Fibroblast of skin of left biceps (primary cell): Measurements from ENCODE around the gene GGA2.
A peak's percentile ranks its signal among the peaks of the same experiment; 100 is the strongest.
"Not testable (repeated sequence)": the region's sequence is repeated elsewhere in the genome, so short reads cannot be mapped to it uniquely, and the experiment has no call there.

Source experiments
- DNase-seq, 2 experiments: peaks; one replicate each; pipeline ENCODE4 v3.0.0-alpha.2; 2013; ENCODE audit warnings: low read depth in 2 of 2

The GGA2 gene, protein sequence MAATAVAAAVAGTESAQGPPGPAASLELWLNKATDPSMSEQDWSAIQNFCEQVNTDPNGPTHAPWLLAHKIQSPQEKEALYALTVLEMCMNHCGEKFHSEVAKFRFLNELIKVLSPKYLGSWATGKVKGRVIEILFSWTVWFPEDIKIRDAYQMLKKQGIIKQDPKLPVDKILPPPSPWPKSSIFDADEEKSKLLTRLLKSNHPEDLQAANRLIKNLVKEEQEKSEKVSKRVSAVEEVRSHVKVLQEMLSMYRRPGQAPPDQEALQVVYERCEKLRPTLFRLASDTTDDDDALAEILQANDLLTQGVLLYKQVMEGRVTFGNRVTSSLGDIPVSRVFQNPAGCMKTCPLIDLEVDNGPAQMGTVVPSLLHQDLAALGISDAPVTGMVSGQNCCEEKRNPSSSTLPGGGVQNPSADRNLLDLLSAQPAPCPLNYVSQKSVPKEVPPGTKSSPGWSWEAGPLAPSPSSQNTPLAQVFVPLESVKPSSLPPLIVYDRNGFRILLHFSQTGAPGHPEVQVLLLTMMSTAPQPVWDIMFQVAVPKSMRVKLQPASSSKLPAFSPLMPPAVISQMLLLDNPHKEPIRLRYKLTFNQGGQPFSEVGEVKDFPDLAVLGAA

DNA sequence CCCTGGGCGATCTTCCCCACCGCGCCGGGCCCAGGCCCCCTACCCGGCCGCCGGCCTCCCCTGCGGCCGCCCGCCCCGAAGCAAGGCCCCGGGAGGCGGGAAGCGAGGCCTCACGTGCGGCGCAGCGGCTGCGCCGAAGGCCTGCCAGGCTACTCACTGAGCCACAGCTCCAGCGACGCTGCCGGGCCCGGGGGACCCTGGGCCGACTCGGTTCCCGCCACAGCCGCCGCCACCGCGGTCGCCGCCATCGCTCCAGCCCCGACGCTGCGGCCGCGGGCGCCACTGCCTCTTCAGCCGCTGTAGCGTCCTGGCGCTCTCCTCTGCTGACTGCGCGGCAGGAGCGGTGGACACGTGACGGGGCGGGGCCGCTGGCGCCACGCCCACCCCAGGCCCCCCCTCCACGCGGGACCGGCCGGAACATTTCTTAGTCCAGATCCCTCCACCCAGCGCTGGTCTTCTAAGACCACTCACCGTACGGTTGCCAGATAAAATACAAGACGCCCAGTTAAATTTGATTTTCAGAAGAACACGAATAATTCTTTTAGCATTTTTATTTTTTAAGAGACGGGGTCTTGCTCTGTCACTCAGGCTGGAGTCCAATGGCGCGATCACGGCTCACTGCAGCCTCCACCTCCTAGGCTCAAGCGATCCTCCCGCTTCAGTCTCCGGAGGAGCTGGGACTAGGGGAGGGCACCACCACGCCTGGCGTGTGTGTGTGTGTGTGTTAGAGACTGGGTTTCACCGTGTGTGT is at the start of gene GGA2:
TSS of gene GGA2 (minus strand) at position 331 of the 751 bp plus-strand sequence. CDS start at position 248, 83 bp downstream.
- DNase-seq = peak; percentile 52 to 55

DNA sequence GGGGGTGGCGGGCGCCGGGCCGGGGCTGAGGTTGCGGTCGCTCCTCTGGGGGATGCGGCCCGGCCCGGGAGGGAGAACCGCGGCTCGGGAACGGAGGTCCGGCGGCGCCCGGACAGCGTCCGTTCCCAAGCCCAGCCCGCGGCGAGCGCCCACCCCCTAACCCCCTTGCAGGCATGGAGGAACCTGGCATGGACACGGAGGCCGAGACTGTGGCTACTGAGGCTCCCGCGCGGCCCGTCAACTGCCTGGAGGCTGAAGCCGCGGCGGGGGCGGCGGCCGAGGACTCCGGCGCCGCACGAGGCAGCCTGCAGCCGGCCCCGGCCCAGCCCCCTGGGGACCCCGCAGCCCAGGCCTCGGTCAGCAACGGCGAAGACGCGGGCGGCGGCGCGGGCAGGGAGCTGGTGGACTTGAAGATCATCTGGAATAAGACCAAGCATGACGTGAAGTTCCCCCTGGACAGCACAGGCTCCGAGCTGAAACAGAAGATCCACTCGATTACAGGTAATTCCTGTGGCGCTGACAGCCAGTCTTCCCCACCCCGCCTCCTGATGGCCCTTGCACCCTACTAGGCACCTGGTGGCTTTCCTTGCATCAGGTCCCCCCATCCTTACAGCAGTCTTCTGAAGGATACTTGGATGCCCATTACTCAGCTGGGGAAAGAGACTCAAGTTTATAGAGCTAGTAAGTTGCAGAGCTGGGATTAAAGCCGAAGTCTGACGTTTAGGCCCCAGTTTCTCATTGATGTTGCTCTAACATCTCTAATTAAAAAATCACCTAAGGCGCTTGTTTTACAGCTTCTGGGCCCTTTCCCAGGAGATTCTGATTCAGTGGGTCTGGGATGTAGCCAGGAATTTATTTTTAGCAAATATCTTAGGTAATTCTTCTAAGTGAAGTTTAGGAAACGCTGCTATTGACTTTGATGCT is 47.7 kb upstream of the GGA2 start:
- DNase-seq = no peak

DNA sequence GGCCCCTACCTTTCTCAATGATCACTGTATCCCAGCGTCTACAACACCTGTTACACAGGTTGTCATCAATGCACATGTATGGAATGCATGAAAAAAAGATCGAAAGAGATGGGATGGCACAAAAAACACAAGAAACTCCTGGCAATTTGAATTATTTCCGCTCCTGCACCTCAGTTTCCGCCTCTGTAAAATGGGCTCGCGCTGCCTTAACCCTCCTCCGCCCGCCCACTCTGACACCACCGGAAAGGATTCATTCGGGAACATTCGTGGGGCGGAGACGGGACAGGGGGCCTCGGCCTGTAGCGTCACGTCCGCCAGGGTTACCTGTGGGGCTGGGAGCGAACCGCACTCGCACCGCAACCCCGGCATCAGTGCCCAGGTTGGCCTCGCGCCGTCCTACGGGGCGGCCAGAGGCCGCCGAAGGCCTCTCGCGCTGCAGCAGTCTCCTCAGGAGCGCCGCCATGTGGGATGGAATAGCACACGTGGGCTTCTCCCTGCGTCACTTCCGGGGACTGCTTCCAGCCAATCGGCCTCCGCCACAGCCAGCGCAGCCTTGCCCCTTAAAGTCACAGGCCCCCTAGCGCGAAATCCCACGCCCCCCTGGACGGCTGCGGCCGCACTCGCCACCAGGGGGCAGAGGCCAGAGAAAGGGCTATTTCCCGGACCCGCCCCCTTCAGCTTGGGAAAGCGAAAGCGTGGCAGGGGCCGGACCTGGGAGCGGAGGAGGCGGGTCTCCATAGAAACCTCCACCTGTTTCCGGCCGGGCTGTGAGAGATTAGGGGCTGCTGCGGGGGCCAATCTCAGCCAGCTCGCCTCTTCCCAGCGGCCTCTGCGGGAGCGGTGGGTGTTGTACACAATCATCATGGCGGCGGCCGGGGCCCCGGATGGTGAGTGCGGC is 46.8 kb upstream of the GGA2 start, which contains the start of the genes EARS2 and UBFD1:
TSS of gene EARS2 (minus strand) at position 470 of the 898 bp plus-strand sequence. CDS start at position 463, 7 bp downstream.
TSS of gene UBFD1 (plus strand) at position 847 of the 898 bp plus-strand sequence. CDS start at position 863, 16 bp downstream.
- peak; percentile 97 for DNase-seq

DNA sequence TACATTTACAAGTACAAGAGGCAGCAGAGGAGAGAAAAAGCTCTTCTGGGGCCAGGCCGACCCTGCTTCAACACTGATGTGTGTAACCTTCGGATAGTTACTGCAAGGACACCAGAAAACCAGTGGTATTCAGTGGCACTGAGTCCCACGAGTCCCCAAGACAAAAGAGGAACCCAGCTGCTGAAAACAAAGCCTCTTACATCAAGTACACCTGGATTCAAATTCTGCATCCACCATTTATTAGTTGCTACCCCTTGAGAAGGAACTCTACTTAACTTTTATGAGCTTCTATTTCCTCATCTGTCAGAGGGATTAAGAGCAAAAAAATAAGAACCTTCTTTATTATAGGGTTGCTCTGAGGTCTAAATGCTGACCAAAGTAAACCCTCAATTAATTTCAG is 44.2 kb upstream of the GGA2 start:
- no peak for DNase-seq

DNA sequence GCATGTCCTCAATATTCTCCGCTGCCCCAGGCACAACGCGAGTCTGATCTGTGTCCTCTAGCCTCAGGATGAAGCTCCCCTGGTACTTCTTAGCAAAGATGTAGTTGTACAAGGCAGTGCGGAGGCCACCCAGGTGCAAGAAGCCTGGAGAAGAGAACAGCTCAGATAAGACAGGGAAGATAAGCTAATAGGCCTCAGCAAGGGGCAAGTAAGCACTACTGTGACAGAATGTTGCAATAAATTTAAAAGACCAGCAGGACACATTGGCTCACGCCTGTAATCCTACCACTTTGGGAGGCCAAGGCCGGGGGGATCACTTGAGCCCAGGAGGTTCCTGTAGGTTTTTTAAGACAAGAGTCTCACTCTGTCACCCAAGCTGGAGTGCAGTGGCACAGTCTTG is 41.9 kb upstream of the GGA2 start:
- no peak for DNase-seq

DNA sequence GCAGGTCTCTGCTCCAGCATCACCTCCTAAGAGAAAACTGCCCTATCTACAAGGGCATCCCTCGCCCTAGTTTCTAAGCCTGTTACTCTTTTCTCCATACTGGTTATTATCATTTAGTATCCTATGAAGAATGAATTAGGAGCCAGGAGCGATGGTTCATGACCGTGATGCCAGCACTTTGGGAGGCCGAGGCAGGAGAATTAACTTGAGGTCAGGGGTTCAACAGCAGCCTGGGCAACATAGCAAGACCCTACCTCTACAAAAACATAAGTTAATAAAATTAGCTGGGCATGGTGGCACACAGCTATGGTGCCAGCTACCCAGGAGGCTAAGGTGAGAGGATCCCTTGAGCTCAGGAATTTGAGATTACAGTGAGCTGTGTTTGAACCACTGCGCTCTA is 39.6 kb upstream of the GGA2 start:
- DNase-seq = no peak

DNA sequence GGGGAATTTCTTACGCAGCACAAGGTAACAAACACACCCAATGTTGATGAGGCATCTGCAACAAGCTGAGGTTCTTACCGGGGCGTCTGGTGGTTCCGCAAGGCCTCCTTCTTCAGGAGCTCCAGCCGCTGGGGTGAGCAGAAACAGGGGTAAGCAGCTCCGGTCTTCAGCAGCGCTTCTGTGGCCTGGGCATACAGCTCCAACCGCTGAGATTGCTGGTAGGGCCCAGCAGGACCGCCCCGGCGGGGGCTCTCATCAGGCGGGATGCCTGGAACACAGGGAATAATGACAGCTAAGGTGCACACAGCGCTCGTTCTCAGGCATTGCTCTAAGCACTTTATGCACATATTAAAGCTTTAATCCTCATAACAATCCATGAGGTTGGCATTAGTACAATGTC is 34.1 kb upstream of the GGA2 start:
- DNase-seq = no peak

DNA sequence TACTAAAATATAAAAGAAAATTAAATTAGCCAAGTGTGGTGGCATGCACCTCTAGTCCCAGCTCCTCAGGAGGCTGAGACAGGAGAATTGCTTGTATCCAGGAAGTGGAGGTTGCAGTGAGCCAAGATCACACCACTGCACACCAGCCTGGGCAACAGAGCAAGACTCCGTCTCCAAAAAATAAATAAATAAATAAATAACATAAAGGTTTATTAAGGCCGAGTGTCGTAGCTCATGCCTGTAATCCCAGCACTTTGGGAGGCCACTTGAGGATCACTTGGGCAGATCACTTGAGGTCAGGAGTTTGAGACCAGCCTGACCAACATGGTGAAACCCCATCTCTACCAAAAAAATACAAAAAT is 30.5 kb upstream of the GGA2 start:
- DNase-seq = not testable (repeated sequence)

DNA sequence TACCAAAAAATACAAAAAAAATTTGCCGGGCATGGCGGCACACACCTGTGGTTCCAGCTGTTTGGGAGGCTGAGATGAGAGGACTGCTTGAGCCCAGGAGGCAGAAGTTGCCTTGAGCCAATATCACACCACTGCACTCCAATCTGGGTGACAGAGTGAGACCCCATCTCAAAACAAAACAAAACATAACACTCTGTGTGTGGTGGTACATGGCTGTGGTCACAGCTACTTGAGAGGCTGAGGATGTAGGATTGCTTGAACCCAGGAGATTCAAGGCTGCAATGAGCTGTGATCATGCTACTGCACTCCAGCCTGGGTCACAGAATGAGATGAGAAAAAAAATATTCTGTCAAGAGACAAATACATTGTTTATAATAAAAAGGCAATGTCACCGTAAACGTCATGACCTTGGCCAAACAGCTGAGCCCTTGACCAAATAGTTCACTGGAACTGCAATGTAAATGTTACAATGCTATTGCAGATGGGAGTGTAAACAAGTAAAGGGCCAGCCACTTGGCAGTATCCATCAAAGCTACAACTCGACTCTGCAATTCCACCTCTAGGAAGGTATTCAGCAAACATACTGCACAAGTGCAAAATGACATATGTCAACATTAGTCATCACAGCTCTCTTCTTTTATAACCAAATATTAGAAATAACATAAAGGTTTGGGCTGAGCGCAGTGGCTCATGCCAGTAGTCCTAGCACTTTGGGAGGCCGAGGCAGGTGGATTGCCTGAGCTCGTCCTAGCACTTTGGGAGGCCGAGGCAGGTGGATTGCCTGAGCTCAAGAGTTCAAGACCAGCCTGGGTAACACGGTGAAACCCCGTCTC is 29.9 kb upstream of the GGA2 start:
- DNase-seq = no peak

DNA sequence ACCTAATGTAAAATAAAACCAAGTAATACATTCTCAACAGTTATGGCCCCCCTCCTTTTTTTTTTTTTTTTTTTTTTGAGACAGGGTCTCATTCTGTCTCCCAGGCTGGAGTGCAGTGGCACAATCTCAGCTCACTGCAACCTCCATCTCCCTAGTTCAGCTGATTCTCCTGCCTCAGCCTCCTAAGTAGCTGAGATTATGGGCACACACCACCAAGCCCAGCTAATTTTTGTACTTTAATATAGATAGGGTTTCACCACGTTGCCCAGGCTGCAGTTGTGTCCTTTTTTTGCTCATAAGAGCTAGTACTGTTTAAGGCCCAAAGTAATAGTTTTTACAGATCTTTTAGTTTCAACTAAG is 28.6 kb upstream of the GGA2 start:
- no peak for DNase-seq

DNA sequence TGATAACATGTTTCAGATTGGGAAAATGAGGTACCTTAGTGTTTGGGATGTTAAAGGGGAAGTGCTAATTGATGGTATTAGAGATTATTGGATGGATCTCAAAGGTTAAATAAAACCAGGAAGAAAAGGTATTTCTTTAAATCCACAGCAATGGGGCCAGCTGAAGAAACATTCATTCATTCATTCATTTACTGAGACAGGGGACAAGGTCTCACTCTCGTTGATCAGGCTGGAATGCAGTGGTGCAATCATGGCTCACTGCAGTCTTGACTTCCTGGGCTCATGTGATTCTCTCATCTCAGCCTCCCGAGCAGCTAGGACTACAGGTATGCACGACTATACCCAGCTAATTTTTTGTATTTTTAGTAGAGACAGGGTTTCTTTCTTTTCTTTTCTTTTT is 27.1 kb upstream of the GGA2 start:
- DNase-seq = no peak

DNA sequence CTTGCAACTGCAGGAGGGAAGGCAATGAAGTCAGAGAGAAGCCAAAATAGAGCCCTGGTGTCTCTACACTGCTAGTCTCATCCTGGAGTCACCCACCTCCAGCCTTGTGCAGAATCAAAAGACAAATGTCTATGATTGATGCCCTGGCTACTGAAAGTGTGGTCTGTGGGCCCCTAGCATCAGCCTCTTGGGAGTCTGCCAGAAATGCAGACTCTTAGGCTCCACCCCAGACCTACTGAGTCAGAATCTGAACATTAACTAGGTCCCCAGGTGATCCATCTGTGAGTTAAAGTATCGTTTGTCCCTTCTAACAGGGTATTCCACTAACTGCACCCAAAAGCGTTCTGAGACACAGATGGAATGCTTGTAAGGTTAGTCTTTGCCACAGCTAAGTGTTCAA is 25.6 kb upstream of the GGA2 start:
- DNase-seq = no peak

DNA sequence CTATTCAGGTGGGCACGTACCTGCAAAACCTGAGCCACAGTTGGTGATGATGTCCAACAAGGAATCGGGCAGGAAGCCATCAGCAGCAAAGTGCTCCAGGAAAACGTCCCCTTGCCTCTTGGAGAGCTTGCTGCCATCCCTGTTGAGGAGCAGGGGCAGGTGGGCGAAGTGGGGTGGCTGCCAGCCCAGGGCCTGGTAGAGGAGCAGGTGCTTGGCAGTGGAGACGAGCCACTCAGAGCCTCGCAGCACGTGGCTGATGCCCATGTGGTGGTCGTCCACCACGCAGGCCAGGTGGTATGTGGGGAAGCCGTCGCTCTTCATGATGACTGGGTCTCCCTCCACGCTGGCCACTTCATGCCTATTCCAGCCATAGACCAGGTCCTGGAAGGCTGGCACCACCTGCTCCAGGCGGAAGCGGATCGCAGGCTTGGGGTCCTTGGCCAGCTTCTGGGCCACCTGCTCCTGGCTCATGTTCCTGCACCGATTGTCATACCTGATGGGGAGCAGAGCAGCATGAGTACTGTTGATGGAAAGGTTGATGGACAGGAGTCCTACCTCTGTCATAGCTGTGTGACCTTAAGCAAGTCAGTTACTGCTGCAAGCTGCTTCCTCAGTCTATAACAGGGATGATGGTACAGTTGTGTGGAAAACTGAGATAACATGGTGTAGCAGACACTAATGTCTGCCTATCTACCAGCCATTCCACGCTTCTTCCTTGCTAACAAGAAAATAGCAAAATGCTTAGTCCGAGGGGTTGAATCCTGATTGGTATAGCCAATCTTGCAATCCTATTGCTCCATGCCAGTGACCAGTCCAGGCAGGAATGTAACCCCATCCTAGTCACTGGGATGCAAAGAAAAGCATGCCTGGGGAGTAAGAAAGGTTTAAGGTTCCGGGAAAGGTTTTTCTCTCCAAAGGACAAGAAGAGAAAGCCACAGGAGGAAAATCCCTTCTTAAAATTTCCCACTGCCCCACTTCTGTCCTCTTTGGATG is 24.9 kb upstream of the GGA2 start:
- DNase-seq = no peak

DNA sequence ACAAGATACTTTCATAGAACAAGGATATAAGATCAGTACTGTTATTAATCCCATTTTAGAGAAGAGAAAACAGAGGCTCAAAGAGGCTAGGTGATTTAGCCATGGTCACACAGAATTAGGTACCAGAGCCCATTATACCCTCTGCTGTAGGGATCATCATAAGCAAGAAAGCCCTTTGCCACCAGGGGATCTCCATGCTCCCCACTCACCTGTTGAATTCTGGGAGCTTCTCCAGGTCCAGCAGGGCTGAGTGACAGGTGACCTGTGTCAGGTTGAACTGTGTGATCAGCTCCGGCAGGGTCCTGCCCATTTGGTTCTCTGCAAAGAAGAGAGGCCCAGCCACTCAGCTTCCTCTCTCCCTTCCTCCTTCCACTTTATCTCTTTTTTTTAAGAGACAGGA is 22.2 kb upstream of the GGA2 start:
- no peak for DNase-seq

DNA sequence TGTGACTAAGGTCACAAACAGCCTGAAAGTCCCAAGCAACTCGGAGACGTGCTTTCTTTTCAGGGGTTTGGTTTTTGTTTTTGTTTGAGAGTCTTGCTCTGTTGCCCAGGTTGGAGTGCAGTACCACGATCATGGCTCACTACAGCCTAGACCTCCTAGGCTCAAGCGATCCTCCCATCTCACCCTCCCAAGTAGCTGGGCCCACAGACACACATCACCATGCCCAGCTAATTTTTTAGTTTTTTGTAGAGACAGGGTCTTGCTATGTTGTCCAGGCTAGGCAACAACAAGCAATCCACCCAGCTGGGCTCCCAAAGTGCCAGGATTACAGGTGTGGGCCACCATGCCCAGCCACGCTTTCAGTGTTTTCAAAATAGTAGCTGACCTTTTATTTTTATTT is 19.8 kb upstream of the GGA2 start:
- no peak for DNase-seq

DNA sequence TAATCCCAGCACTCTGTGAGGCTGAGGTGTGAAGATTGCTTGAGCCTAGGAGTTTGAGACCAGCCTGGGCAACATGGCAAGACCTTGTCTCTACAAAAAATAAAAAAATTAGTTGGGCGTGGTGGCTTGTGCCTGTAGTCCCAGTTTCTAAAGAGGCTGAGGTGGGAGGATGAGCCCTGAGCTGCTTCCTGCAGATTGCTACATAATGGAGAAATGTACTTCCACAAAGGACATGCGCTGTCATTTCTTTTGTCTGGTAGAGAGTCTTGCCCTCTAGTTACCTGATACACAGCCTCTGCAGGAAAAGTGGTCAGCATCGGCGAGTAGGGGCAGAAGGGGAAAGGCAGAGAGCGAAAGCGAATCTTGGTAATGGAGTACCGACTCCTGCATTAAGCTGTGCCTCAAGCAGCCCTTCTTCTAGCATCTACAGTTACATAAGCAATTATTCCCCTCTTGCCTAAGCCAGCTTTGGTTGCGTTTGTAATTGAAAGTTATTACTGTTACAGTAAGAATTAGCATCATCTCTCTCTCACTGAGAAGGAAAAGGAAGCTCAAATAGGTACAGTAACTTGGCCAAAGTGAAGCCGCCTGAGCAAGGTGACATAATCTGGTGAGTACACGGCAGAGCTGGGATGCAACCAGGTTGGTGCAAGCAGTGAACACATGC is 18.5 kb upstream of the GGA2 start:
- no peak for DNase-seq

DNA sequence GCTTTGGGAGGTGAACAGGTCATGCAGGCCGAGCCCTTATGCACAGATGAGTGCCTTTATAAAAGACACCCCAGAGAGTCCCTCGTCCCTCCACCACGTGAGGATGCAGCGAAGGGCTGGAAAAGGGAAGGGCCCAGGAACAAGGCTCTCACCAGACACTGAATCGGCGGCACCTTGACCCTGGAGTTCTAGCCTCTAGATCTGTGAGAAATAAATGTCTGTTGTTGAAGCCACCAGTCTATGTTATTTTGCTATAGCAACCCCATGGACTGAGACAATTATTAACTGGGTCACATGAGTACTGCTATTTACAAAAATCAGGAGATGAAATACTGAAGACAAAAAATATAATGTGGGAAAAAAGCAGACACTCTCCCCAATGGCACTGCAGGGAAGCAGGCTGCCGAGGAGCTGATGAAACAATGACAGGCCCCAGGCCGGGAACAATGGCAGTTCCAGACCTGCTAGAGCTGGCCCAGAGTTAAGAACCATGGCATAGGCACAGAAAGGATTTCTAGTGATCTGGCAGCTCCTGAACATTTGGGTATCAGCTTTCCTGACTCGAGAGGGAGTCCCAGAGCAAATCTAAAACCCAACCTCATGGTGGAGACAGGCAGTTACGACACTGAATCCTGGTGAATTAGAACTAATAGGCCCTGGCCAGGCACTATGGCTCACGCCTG is 17.8 kb upstream of the GGA2 start:
- no peak for DNase-seq
